Stomach (tissue), 4 donors: Measurements from ENCODE around the gene DYNC1LI2.

Experiments
- POLR2A ChIP-seq, 4 donors: fragments of 450-650 bp; IDR thresholded peaks; one replicate each; pipeline ENCODE4 v1.6.1; 2016; ENCODE audit warnings: antibody characterized with exemption in 4 of 4, control low read depth in 2 of 4, mild to moderate bottlenecking in 1 of 4, moderate library complexity in 1 of 4
- POLR2AphosphoS5 ChIP-seq, 3 donors: sonication (generic); formaldehyde crosslinking; IDR thresholded peaks; one replicate each; pipeline ENCODE4 v1.6.1; 2016; ENCODE audit warnings: antibody characterized with exemption in 3 of 3
- TF ChIP-seq, protein P1 (sequence below), 7 experiments: fragments of 450-650 bp in 4 of 7; fragments of 200-600 bp in 3 of 7; sonication (generic) in 3 of 7; IDR thresholded peaks; one replicate each; pipeline ENCODE4 v1.5.1; 2016 to 2019; ENCODE audit warnings: antibody characterized with exemption in 7 of 7, control low read depth in 2 of 7, mild to moderate bottlenecking in 1 of 7

DNA sequence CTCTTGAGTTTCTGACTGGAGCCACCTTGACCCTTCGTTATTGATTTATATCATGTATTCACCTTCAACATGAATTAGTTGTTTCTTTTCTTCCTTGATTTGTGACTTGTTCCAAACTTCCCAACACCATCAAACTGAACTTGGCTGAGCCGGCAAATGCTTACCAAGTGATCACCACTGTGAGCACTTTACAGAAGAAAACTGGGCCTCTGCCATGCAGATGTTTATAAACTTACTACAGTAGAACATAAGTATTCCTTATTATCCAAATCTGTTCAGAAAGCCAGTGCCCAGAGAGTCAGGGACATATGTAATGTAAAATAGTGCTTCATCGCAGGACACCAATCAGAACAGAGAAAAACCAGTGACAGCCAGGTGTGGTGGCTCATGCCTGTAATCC, 74.8 kb downstream of the DYNC1LI2 start:
- TF ChIP-seq, protein P1, sequence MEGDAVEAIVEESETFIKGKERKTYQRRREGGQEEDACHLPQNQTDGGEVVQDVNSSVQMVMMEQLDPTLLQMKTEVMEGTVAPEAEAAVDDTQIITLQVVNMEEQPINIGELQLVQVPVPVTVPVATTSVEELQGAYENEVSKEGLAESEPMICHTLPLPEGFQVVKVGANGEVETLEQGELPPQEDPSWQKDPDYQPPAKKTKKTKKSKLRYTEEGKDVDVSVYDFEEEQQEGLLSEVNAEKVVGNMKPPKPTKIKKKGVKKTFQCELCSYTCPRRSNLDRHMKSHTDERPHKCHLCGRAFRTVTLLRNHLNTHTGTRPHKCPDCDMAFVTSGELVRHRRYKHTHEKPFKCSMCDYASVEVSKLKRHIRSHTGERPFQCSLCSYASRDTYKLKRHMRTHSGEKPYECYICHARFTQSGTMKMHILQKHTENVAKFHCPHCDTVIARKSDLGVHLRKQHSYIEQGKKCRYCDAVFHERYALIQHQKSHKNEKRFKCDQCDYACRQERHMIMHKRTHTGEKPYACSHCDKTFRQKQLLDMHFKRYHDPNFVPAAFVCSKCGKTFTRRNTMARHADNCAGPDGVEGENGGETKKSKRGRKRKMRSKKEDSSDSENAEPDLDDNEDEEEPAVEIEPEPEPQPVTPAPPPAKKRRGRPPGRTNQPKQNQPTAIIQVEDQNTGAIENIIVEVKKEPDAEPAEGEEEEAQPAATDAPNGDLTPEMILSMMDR (IDR thresholded peaks at IDR 0.05) = no peak
- TF ChIP-seq POLR2A (IDR thresholded peaks at IDR 0.05) = no peak
- TF ChIP-seq POLR2AphosphoS5 (IDR thresholded peaks at IDR 0.05) = no peak
